HG03103 (cell line): ENCODE data around the gene FLT3LG.
A peak's percentile ranks its signal among the peaks of the same experiment; 100 is the strongest.

Experiments
- ATAC-seq: cut with Tn5 transposase; IDR thresholded peaks from one replicate; pipeline ENCODE4 v1.9.1; 2021; ENCODE audit warnings: low read depth; ENCODE audit not compliant: unreplicated experiment

Gene FLT3LG

DNA sequence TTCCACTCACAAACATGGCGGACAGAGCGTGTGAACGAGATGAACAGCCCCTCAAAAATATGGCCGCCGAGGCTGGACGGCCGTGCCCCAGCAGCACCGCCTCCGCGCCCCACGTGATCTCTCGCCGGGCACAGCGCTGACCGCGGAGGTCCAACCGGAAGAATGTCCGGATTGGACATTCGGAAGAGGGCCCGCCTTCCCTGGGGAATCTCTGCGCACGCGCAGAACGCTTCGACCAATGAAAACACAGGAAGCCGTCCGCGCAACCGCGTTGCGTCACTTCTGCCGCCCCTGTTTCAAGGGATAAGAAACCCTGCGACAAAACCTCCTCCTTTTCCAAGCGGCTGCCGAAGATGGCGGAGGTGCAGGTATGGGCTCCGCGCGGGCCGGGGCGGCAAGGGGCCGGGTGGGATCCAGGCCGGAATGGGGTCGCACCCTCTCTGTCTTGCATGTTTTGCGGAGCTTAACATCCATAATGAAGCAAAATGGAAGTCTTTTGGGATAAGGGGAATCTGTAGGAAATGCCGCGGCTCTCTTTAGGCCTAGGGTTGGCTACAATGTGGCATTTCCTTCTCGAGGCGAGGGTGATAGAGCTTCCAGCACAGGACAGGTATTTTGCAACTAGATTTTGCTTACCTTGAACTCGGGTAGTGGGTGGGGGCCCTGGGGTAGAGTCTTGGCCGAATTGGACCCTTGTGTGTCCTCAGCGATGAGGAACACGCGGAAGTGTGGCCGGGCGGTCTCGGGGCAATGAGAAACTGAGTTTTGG, 13.4 kb downstream of the FLT3LG start, which contains the start of gene RPL13A:
TSS of gene RPL13A (plus strand) at position 332 of the 769 bp plus-strand sequence. CDS start at position 354, 22 bp downstream.
- peak; percentile 86 for ATAC-seq

DNA sequence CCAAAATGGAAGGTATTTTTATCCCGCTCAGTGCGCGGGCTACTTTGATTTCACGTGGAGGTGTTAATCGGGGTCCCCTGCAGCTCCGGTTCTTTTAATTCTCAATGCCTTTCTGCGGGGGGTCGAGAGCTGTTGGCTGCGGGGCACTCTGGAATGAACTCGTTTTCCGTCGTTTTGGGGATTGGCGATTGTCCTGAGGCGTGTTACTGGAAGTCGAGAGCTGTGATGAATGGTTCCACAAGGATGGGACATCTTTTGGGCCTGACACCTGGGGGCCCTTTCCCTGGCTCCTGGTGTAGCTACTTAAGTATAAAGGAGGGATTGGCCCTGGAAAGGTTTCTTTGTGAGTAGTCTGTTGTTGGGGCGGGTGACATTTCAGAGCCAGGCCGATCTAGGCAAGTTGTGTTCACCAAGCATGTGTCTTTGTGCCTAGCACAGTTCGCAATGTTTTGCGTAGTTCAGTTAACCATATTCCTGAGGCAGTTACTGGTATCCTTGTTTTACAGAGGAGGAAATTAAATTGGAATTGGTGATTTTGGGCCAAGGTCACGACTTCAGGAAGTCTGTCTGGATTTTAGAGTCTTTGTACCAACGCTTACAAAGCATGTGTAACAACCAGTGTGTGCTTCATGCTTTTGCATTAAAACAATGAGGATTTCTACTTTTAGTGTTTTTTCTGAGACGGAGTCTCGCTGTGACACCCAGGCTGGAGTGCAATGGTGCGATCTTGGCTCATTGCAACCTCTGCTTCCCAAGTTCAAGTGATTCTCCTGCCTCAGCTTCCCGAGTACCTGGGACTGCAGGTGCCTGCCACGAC, 14.2 kb downstream of the FLT3LG start:
- no peak for ATAC-seq

DNA sequence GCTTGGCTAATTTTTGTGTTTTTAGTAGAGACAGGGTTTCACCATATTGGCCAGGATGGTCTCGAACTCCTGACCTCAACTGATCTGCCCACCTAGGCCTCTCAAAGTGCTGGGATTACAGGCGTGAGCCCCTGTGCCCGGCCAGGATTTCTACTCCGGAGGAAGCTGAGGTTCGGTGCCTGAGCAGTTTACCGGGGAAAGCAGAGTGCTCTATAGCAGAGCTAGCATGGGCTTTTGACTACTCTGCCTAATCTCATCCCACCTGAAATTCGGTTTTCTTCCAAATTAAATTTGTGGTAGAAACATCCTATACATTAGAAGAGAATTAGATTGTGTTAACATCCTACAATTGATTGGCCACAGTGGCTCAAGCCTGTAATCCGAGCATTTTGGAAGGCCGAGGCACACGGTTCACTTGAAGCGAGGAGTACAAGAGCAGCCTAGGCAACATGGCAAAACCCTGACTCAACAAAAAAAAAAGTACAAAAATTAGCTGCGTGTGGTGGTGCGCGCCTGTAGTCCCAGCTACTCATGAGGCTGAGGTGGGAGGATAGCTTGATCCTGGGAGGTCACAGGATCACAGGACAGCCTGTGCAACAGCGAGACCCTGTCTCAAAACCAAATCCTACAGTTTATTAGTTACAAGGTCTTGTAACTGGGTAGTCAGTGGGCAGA, 15.0 kb downstream of the FLT3LG start:
- ATAC-seq: no peak

GRCh38 chr19:49489601-49490167, 15.7 kb downstream of the FLT3LG start:
- no peak for ATAC-seq

GRCh38 chr19:49490287-49491029, 16.4 kb downstream of the FLT3LG start:
- no peak for ATAC-seq

- no peak for ATAC-seq
These were observed 17.2 kb downstream of the FLT3LG start for GRCh38 chr19:49491030-49491803.

- ATAC-seq: no peak
These were observed 18.0 kb downstream of the FLT3LG start for GRCh38 chr19:49491804-49492572.

GRCh38 chr19:49492573-49493405, 18.8 kb downstream of the FLT3LG start:
- ATAC-seq: no peak

- no peak for ATAC-seq
These were observed 22.6 kb downstream of the FLT3LG start for GRCh38 chr19:49496574-49497008.

DNA sequence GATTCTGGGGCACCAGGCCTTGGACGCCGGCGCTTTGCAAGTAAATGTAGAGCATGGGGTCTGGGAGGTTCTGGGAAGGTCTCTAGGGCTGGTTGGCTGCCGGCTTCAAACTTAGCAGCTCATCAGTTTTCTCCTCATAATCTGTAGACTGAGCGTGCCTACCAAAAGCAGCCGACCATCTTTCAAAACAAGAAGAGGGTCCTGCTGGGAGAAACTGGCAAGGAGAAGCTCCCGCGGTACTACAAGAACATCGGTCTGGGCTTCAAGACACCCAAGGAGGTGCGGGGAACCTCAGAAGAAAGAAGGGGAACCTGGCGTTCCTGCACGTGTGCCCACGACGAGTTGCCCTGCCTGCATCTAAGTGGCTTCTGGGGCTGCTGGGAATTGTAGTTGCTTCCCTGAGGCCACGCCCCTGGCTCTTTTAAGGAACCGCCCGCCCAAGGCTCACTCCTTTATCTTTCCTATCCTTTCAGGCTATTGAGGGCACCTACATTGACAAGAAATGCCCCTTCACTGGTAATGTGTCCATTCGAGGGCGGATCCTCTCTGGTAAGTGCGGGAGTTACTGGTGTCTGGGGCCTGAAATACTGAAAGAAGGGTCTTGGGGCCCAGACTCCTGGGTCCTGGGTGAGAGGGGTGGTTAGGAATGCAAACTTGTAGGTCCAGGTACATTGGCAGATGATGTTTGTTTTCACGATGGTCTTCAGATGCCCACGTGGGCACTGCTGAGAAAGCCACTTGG, 23.2 kb downstream of the FLT3LG start:
- ATAC-seq: no peak

DNA sequence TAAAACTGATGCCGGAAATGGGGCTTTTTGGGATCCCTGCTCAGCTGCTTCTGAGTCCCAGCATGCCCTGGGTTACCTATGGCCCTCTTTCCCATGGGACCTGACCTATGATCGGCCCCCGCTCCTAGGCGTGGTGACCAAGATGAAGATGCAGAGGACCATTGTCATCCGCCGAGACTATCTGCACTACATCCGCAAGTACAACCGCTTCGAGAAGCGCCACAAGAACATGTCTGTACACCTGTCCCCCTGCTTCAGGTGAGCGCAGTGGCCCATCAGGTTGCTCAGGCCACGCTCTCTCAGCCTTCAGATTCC, 23.7 kb downstream of the FLT3LG start:
- no peak for ATAC-seq

GRCh38 chr19:49498475-49498874, 24.5 kb downstream of the FLT3LG start:
- no peak for ATAC-seq

DNA sequence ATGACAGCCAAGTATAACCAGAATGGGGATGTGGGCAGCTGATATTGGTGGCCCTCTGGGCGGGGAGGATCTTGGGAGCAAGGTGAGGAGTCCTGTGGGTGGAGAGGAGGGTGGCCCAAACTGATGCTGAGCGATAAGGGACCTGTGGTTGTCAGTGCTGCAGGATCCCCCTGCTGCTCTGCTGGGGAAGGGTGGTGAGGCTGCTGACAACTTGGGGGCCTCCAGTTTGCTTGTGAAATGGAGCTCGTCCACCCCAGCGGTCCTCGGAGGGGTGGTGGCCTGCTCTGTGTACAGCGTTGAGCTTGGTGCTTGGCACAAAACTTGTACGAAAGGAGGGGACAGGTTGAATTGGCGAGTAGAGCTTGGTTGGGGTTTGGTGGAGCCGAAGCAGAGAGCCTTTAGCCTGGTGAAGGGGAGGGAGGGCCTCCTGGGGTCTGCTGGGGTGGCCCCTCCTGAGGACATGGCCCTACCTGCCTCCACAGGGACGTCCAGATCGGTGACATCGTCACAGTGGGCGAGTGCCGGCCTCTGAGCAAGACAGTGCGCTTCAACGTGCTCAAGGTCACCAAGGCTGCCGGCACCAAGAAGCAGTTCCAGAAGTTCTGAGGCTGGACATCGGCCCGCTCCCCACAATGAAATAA, 25.1 kb downstream of the FLT3LG start:
- no peak for ATAC-seq

DNA sequence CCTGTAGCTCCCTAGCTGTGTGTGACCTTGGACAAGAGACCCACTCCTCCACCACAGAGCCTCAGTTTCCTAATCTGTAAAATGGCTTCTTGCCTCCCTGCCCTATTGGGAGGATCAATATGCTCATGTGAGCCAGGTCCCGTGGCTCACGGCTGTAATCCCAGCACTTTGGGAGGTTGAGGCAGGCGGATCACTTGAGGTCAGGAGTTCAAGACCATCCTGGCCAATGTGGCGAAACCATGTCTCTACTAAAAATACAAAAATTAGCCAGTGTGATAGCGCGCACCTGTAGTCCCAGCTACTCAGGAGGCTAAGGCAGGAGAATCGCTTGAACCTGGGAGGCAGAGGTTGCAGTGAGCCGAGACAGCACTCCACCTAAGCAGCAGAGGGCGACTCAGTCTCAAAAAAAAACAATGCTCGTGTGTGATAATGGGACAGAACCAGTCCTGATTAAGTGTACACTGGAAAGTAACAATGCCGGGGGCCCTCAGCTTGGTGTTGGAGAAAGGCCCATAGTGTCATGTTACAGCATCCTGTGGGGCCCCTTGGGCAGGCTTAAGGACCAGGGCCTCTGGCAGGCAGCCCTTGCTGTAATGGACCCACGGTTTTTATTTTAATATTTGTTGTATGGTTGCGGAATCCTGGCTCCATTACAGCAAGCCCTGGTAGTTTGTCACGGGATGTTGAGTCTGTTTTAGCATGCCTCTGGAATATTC, 29.0 kb downstream of the FLT3LG start:
- no peak for ATAC-seq

DNA sequence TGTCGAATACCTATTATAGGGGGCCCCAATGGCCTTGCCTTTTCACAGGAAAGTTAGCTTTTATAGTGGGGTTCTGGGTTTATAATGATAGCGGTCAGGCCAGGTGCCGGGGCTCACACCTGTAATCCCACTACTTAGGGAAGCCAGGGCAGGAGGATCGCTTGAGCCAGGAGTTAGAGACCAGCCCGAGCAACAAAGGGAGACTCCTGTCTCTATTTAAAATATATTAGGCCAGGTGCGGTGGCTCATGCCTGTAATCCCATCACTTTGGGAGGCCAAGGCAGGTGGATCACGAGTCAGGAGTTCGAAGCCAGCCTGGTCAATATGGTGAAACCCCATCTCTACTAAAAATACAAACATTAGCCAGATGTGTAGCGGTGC, 29.6 kb downstream of the FLT3LG start:
- ATAC-seq: no peak

DNA sequence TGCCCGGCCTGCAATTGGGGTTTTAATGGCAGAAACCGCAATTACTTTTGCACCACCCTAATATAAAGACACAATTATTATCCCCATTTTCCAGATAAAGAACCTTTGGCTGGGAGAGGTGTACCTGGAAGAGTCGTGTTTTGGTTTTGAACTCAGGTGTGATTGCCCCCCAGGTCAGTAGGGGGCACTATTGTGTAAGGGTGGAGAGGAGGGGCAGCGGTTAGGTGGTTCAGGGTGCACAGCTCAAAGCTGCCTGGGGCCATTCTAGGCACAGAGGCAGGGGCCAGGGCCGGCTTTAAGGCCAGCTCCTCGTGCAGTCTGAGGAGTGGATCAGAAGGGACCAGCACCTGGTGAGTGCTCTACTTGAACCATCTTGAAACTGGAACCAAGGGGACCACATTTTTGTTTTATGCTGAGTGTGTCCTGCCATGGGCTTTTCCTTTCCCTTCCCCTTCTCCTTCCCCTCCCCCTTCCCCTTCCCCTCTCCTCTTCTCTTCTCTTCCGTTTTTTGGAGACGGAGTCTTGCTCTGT, 32.6 kb downstream of the FLT3LG start:
- ATAC-seq: no peak
